Neural crest cell (in vitro differentiated cells): Measurements from ENCODE around the gene UBL4A. TPM values are rescaled to one million over a fixed set of nuclear protein-coding genes. Genes with fewer than 3 reads are reported as not detected.

Experiments used
- DNase-seq: peaks from one replicate; pipeline ENCODE4 v3.0.0; 2021; ENCODE audit warnings: low read depth, mixed read lengths, low spot score
- H3K27ac Mint-ChIP-seq: one replicate; pipeline ENCODE4 v1.8.0; 2021; ENCODE audit warnings: mild to moderate bottlenecking, mixed read lengths; ENCODE audit not compliant: unreplicated experiment
- H3K27me3 Mint-ChIP-seq: 2 replicates; pipeline ENCODE4 v1.8.0; 2021; ENCODE audit warnings: low read depth, mild to moderate bottlenecking, mixed read lengths
- H3K36me3 Mint-ChIP-seq: 2 replicates; pipeline ENCODE4 v1.8.0; 2021; ENCODE audit warnings: low read depth, mild to moderate bottlenecking, mixed read lengths
- H3K4me1 Mint-ChIP-seq: 2 replicates; pipeline ENCODE4 v1.8.0; 2021; ENCODE audit warnings: mixed read lengths
- H3K4me3 Mint-ChIP-seq: one replicate; pipeline ENCODE4 v1.8.0; 2021; ENCODE audit warnings: mild to moderate bottlenecking, mixed read lengths
- H3K9me3 Mint-ChIP-seq: 2 replicates; pipeline ENCODE4 v1.8.0; 2021; ENCODE audit warnings: mixed read lengths
- total RNA-seq: library from RNA; stranded (reverse); gene quantifications from 2 replicates; pipeline ENCODE4 v1.2.1, GENCODE V29; 2021
- TF ChIP-seq, protein P1 (sequence below): fragments of 200-600 bp; sonication (generic); conservative IDR thresholded peaks from 2 replicates; pipeline ENCODE4 v1.5.0; 2021; ENCODE audit warnings: antibody characterized with exemption, mild to moderate bottlenecking

UBL4A gene
- total RNA-seq, 1 donor from 2014 or later = 39.2 TPM

DNA sequence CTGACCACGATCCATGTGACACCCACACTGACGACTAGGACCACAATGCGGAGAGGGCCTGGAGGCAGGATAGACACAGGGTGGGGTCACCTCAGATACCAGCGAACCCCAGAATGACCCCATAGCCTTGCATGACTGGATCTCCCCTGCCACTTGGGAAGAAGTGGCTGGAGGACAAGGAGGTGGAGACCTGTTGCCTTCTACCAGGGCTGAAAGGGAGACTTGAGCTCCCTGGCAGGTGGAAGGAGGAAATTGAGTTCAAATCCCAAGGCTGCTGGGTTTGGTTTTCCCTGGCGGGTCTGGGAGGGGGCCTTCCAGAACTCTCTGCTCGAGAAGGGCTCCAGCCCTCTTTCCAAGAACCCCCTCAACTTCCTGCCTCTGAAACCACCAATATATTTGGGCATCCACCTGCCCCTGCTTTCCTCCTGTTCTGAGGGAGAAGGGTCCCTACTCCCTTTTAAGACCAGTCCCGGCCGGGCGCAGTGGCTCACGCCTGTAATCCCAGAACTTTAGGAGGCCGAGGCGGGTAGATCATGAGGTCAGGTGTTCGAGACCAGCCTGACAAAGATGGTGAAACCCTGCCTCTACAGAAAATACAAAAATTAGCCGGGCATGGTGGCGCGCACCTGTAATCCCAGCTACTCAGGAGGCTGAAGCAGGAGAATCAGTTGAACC, 26.6 kb upstream of the UBL4A start:
- peaks cover 5% of the 10 kb centered on the region for H3K9me3 Mint-ChIP-seq
- TF ChIP-seq, protein P1, sequence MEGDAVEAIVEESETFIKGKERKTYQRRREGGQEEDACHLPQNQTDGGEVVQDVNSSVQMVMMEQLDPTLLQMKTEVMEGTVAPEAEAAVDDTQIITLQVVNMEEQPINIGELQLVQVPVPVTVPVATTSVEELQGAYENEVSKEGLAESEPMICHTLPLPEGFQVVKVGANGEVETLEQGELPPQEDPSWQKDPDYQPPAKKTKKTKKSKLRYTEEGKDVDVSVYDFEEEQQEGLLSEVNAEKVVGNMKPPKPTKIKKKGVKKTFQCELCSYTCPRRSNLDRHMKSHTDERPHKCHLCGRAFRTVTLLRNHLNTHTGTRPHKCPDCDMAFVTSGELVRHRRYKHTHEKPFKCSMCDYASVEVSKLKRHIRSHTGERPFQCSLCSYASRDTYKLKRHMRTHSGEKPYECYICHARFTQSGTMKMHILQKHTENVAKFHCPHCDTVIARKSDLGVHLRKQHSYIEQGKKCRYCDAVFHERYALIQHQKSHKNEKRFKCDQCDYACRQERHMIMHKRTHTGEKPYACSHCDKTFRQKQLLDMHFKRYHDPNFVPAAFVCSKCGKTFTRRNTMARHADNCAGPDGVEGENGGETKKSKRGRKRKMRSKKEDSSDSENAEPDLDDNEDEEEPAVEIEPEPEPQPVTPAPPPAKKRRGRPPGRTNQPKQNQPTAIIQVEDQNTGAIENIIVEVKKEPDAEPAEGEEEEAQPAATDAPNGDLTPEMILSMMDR = no peak
- peaks cover 28% of the 10 kb centered on the region for H3K4me1 Mint-ChIP-seq
- H3K27ac Mint-ChIP-seq = no peak overlapping the region
- no peak for DNase-seq
- peaks cover 19% of the 10 kb centered on the region for H3K36me3 Mint-ChIP-seq
- no peaks in the 10 kb centered on the region for H3K27me3 Mint-ChIP-seq
- no peak overlapping the region for H3K4me3 Mint-ChIP-seq

DNA sequence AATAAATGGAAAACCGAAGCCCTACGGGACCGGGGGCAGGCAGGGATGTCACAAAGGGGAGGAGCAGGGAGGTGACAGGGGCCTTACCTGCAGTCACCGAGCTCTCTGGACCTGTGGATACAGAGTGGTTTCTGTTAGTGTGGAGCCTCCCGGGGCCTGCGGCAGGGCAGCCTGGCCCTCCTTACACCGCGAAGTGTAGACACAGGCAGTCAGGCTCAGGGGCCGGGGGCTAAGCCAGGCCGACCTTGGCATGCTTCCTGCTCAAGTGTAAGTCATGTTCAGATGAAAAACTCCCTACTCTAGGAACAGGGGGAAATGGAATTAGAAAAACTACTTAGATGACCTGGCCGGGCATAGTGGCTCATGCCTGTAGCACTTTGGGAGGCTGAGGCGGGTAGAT, 25.3 kb upstream of the UBL4A start:
- Mint-ChIP-seq H3K27me3 (no peaks in the 10 kb centered on the region), H3K9me3 (peaks cover 5% of the 10 kb centered on the region), H3K36me3 (peaks cover 19% of the 10 kb centered on the region), H3K4me3 (no peak overlapping the region), H3K27ac (no peak overlapping the region), H3K4me1 (peaks cover 18% of the 10 kb centered on the region)
- no peak for DNase-seq
- TF ChIP-seq, protein P1 = no peak

DNA sequence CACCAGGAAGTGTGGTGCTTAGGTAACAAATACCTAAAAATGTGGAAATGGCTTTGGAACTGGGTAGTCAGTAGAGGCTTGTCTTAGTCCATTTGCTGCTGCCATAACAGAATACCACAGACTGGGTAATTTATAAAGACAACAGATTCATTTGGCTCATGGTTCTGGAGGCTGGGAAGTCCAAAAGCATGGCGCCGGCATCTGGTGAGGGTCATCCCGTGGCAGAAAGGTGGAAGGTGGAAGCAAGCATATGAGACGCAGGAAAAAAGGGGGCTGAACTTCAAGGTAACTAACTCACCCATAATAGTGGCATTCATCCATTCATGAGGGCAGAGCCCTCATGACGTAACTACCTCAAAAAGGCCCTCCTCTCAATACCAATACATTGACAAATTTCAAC, 23.0 kb upstream of the UBL4A start:
- TF ChIP-seq, protein P1 = no peak
- H3K4me1 Mint-ChIP-seq = peaks cover 6% of the 10 kb centered on the region
- peaks cover 5% of the 10 kb centered on the region for H3K9me3 Mint-ChIP-seq
- no peak for DNase-seq
- no peak overlapping the region for H3K27ac Mint-ChIP-seq
- no peak overlapping the region for H3K4me3 Mint-ChIP-seq
- H3K27me3 Mint-ChIP-seq = no peaks in the 10 kb centered on the region
- H3K36me3 Mint-ChIP-seq = peaks cover 19% of the 10 kb centered on the region

DNA sequence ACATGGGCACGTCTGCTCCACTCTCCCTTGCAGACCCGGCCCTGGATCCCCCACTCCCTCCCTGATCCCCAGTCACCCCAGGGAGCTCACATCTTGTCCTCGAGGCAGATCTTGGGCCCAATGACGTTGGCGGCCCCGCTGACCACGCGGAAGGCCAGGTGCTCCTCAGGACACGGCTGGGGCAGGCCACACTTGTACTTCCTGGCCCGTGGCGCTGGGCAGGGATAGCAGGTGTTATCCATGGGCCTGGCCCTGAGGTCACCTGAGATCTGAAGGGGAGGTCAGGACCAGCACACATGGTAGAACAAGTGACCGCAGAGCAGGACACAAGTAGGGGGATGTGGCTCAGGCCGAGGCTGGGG, 21.9 kb upstream of the UBL4A start:
- no peaks in the 10 kb centered on the region for H3K27me3 Mint-ChIP-seq
- H3K4me1 Mint-ChIP-seq = no peaks in the 10 kb centered on the region
- no peak for DNase-seq
- H3K36me3 Mint-ChIP-seq = peaks cover 14% of the 10 kb centered on the region
- peaks cover 5% of the 10 kb centered on the region for H3K9me3 Mint-ChIP-seq
- no peak overlapping the region for H3K4me3 Mint-ChIP-seq
- H3K27ac Mint-ChIP-seq = no peak overlapping the region
- TF ChIP-seq, protein P1 = no peak

DNA sequence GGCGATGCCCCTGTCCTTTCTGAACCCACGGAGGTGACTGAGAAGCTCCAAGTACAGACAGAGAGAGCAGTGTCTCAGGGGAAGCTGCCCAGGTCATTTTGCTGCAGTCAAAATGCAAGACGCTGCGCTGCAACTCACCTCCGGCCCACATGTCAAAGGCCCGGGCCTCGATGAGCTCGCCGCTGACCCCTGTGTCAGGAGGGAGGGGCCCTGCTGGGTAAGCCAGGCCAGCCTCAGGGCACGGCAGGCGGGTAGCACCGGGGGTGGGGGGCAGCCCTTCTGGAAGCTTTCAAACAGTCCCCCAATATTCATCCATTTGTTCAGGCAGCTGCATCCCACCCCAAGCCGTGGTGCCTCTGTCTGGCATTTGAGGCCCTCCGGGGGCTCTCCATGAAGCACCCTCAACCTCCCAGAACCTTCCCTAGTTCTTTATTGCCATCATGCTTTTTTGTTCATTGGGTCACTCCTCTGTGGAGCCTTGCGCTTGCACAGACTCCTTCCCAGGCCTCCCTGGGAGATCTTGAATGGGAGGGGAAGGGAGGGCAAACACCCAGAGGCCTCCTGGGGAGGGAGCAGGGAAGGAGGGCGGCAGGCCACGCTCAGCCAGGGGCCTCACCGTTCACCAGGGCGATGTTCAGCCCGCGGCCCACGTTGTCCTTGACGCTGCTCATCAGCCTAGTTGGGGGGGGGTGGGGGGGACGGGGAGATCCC, 21.4 kb upstream of the UBL4A start:
- Mint-ChIP-seq H3K4me1 (no peaks in the 10 kb centered on the region), H3K36me3 (peaks cover 14% of the 10 kb centered on the region), H3K4me3 (no peak overlapping the region), H3K9me3 (peaks cover 5% of the 10 kb centered on the region), H3K27me3 (no peaks in the 10 kb centered on the region), H3K27ac (no peak overlapping the region)
- TF ChIP-seq, protein P1 = no peak
- DNase-seq = no peak
